Ishikawa (cell line): ENCODE results near the gene MAP2.

Experiments
- CEBPB ChIP-seq: IDR thresholded peaks from 2 replicates; pipeline ENCODE4 v1.6.1; 2012
- CREB1 ChIP-seq: IDR thresholded peaks from 2 replicates; pipeline ENCODE4 v1.6.1; 2012; ENCODE audit warnings: low read depth
- EGR1 ChIP-seq: IDR thresholded peaks from 2 replicates; pipeline ENCODE4 v1.6.1; 2012
- EP300 ChIP-seq: IDR thresholded peaks from 2 replicates; pipeline ENCODE4 v1.6.1; 2012; ENCODE audit warnings: borderline replicate concordance
- FOXM1 ChIP-seq: IDR thresholded peaks from 2 replicates; pipeline ENCODE4 v1.6.1; 2012; ENCODE audit warnings: low read depth, borderline replicate concordance
- MAX ChIP-seq: IDR thresholded peaks from 2 replicates; pipeline ENCODE4 v1.6.1; 2012
- NFIC ChIP-seq: IDR thresholded peaks from 2 replicates; pipeline ENCODE4 v1.6.1; 2012
- RAD21 ChIP-seq: IDR thresholded peaks from 2 replicates; pipeline ENCODE4 v1.6.1; 2012; ENCODE audit warnings: low read depth
- REST ChIP-seq: IDR thresholded peaks from 2 replicates; pipeline ENCODE4 v1.6.1; 2012; ENCODE audit warnings: low read depth, mild to moderate bottlenecking
- TAF1 ChIP-seq: IDR thresholded peaks from 2 replicates; pipeline ENCODE4 v1.6.1; 2012; ENCODE audit warnings: low read depth, mild to moderate bottlenecking
- TCF12 ChIP-seq: IDR thresholded peaks from 2 replicates; pipeline ENCODE4 v1.6.1; 2012; ENCODE audit warnings: low read depth
- TEAD4 ChIP-seq: IDR thresholded peaks from 2 replicates; pipeline ENCODE4 v1.6.1; 2012
- USF1 ChIP-seq: IDR thresholded peaks from 2 replicates; pipeline ENCODE4 v1.6.1; 2012
- YY1 ChIP-seq: IDR thresholded peaks from 2 replicates; pipeline ENCODE4 v1.6.1; 2012; ENCODE audit warnings: low read depth
- ZBTB7A ChIP-seq: IDR thresholded peaks from 2 replicates; pipeline ENCODE4 v1.6.1; 2012; ENCODE audit warnings: low read depth

MAP2 gene

GRCh38 chr2:209727077-209727476 is 303.2 kb downstream of the MAP2 start:
- no peak for TF ChIP-seq CREB1
- TF ChIP-seq REST: no peak
- no peak for TF ChIP-seq YY1
- TF ChIP-seq TEAD4: no peak
- no peak for TF ChIP-seq USF1
- TF ChIP-seq NFIC: no peak
- TF ChIP-seq TCF12: no peak
- no peak for TF ChIP-seq RAD21
- TF ChIP-seq EP300: no peak
- no peak for TF ChIP-seq CEBPB
- no peak for TF ChIP-seq MAX
- no peak for TF ChIP-seq ZBTB7A
- TF ChIP-seq TAF1: no peak
- no peak for TF ChIP-seq FOXM1
- TF ChIP-seq EGR1: no peak

GRCh38 chr2:209734805-209735204 is 311.0 kb downstream of the MAP2 start:
- TF ChIP-seq EGR1: no peak

GRCh38 chr2:209741953-209742352 is 318.1 kb downstream of the MAP2 start:
- TF ChIP-seq EGR1: no peak
- TF ChIP-seq MAX: no peak
- TF ChIP-seq TEAD4: no peak
- TF ChIP-seq TCF12: no peak
- no peak for TF ChIP-seq YY1
- no peak for TF ChIP-seq REST
- TF ChIP-seq RAD21: no peak
- no peak for TF ChIP-seq TAF1
- no peak for TF ChIP-seq EP300
- TF ChIP-seq NFIC: no peak
- no peak for TF ChIP-seq FOXM1
- TF ChIP-seq USF1: no peak
- no peak for TF ChIP-seq CEBPB
- TF ChIP-seq CREB1: no peak
- no peak for TF ChIP-seq ZBTB7A

- TF ChIP-seq TCF12 (no peak), TAF1 (no peak), RAD21 (no peak), EP300 (no peak), YY1 (no peak), NFIC (no peak), USF1 (no peak), REST (no peak), EGR1 (no peak), ZBTB7A (no peak), TEAD4 (no peak), CREB1 (no peak), MAX (no peak), CEBPB (no peak), FOXM1 (no peak)
Measured at GRCh38 chr2:209753020-209753419, 329.2 kb downstream of the MAP2 start.
